Smooth muscle cell of the coronary artery (primary cell): ENCODE measurements around the gene CREG2. TPM values are rescaled to one million over a fixed set of nuclear protein-coding genes. Genes with fewer than 3 reads are reported as not detected.

ENCODE experiments used
- total RNA-seq: library from RNA; depleted of rRNA; stranded (reverse); fragments of >200 nt; gene quantifications from 2 replicates; pipeline ENCODE4 v1.2.3, GENCODE V29; 2014; ENCODE audit warnings: low replicate concordance

CREG2 gene, protein sequence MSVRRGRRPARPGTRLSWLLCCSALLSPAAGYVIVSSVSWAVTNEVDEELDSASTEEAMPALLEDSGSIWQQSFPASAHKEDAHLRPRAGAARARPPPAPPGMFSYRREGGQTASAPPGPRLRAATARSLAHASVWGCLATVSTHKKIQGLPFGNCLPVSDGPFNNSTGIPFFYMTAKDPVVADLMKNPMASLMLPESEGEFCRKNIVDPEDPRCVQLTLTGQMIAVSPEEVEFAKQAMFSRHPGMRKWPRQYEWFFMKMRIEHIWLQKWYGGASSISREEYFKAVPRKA
- total RNA-seq: under 0.01 TPM in 2 replicates

DNA sequence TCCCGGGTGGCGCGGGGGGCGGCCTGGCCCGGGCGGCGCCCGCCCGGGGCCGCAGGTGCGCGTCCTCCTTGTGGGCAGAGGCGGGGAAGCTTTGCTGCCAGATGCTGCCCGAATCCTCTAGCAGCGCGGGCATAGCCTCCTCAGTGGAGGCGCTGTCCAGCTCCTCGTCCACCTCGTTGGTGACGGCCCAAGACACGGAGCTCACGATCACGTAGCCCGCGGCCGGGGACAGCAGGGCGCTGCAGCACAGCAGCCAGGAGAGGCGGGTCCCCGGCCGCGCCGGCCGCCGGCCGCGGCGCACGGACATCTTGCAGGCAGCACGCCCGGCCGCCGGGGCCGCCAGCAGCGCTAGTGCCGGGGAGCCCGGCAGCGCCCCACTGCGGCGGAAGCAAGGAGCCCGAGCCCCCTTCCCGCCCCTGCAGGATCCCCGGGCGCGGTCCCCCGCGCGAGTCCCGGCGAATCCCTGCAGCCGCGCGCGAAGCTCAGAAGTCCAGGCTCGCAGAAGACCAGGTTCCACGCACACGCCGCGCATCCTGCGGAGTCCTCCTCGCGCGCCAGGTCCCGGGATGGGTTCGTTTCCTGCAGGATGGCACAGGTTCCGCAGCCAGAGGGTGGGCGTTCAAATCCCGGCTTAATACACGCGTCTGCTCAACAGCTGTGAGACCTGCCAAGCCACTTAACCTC, at the start of gene CREG2:
CREG2 (minus strand) TSS at position 353 of the 684 bp plus-strand sequence; CDS start at position 307, 46 bp downstream.

DNA sequence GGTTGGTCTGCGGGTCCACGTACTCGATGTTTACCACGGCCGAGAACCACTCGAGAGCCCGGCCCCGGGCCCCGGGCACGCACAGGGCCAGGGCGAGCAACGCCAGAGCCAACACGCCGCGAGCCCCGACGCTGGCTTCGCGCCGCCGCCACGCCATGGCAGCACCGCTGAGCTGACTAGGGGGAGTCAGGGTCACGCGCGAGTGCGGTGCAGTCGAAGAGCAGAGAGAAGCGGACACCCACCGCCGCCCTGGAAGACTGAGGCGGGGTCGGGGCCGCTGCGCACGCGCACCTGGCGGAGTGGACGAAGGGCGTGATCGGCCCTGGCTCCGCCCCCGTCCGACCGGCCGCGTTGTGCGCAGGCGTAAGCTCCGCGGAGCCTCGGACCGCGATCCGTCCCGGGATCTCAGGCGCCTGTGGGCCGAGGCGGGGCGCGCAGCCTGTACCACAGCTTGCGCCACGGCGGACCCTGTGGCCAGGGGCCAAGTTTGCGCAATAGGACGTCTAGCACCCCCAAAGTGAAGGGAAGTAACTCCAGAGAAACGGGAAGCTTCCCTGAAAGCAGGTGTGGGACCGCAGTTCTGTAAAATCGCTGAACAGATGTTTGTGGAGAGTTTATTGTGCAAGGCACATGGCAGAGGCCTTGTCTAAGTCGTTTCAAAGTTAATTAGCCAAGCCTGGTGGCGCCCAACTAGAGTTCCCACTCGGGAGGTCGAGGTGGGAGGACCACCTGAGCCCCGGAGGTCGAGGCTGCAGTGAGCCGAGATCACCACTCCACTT, 78.7 kb downstream of the CREG2 start, which contains the start of gene RNF149:
RNF149 (minus strand) TSS at position 270 of the 779 bp plus-strand sequence; CDS start at position 157, 113 bp downstream.

Other genes starting within 250 kb of the CREG2 start
- 11.7 and 49.1 TPM in 2 replicates for gene TBC1D8, start 236.1 kb downstream of the CREG2 start, total RNA-seq
- gene CNOT11, start 134.6 kb downstream of the CREG2 start, total RNA-seq: 9.6 and 12.1 TPM in 2 replicates
- 24.6 and 31.4 TPM in 2 replicates for gene RNF149, start 78.8 kb downstream of the CREG2 start, total RNA-seq
- 0.30 and 2.8 TPM in 2 replicates for gene RFX8, start 87.6 kb upstream of the CREG2 start, total RNA-seq